ENCODE measurements around the gene MOB3B. TPM values are rescaled to one million over a fixed set of nuclear protein-coding genes. Genes with fewer than 3 reads are reported as not detected.

MOB3B gene
- total RNA-seq, 3 donors from 2014 or later = 12.8 to 19.3 (median 13.1) TPM

- Histone ChIP-seq H3K4me3 (no peak overlapping the region), H3K4me1 (peaks cover 0 to 9% of the 10 kb centered on the region in 2 donors), H3K27me3 (no peaks in the 10 kb centered on the region), H3K36me3 (no peaks in the 10 kb centered on the region), H3K27ac (no peak overlapping the region), H3K9me3 (no peaks in the 10 kb centered on the region)
- no peak for TF ChIP-seq CTCF (IDR thresholded peaks at IDR 0.05)
- TF ChIP-seq POLR2AphosphoS5 (IDR thresholded peaks at IDR 0.05) = no peak
- TF ChIP-seq POLR2A (IDR thresholded peaks at IDR 0.05) = no peak
- intact Hi-C loops (cut with DNase I; ENCODE audit: low total_unique reads) = no loop called here
- DNase-seq (ENCODE audit: low spot score in 2 of 2) = no peak
These were observed 143.8 kb downstream of the MOB3B start for GRCh38 chr9:27385606-27386322.

DNA sequence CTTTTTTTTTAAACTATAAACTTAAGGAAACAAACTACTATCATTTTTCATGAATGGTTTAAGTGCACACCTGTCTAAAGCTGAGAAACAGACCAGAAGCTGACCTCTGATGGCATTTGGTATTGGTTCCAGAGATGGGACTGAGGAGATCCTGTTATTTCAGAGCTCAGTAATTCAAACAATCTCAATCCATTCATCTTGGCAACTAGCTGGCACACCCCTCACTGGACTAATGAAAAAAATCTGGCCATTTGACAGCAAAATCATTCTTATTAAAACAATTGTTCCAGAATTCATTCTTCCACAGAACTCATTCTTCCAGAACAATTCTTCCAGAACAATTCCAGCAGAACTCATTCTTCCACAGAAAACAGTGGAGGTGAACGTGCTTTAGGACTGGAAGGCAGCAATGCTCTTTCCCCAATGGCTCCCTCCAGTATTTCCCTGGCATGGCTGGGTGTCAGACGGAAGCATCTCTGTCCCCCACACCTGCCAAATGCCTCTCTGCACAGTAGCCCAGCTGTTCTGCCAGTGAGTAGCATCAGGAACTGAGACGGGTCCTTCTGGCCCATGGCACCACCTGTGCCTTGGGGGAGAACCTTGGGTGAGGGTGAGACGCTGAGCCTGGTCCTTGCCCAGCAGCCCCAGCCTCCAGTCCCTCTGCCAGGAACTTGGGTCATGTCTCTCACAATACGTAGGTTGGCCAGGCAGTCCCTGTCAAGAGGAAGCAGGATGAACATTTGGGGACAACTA lies 145.2 kb downstream of the MOB3B start:
- DNase-seq (ENCODE audit: low spot score in 2 of 2) = no peak
- Histone ChIP-seq H3K27ac (peak overlapping the region in 1 of 2 donors; percentile 29), H3K27me3 (no peaks in the 10 kb centered on the region), H3K4me1 (peaks cover 0 to 9% of the 10 kb centered on the region in 2 donors), H3K36me3 (no peaks in the 10 kb centered on the region), H3K9me3 (no peaks in the 10 kb centered on the region), H3K4me3 (no peak overlapping the region)
- intact Hi-C loops (cut with DNase I; ENCODE audit: low total_unique reads) = no loop called here
- TF ChIP-seq CTCF (IDR thresholded peaks at IDR 0.05) = no peak
- no peak for TF ChIP-seq POLR2A (IDR thresholded peaks at IDR 0.05)
- no peak for TF ChIP-seq POLR2AphosphoS5 (IDR thresholded peaks at IDR 0.05)

- DNase-seq (ENCODE audit: low spot score in 2 of 2) = no peak
- H3K9me3 ChIP-seq = no peaks in the 10 kb centered on the region
- H3K4me1 ChIP-seq = peaks cover 0 to 9% of the 10 kb centered on the region in 2 donors
- no peak for TF ChIP-seq POLR2A (IDR thresholded peaks at IDR 0.05)
- no peak for TF ChIP-seq CTCF (IDR thresholded peaks at IDR 0.05)
- no peak for TF ChIP-seq POLR2AphosphoS5 (IDR thresholded peaks at IDR 0.05)
- no peak overlapping the region for H3K4me3 ChIP-seq
- intact Hi-C loops (cut with DNase I; ENCODE audit: low total_unique reads) = no loop called here
- no peaks in the 10 kb centered on the region for H3K27me3 ChIP-seq
- no peak overlapping the region for H3K27ac ChIP-seq
- H3K36me3 ChIP-seq = no peaks in the 10 kb centered on the region
These were observed 146.1 kb downstream of the MOB3B start for GRCh38 chr9:27383524-27383923.

GRCh38 chr9:27382975-27383374 lies 146.6 kb downstream of the MOB3B start:
- intact Hi-C loops (cut with DNase I; ENCODE audit: low total_unique reads) = no loop called here
- H3K27ac ChIP-seq = no peak overlapping the region
- no peak for TF ChIP-seq POLR2A (IDR thresholded peaks at IDR 0.05)
- TF ChIP-seq POLR2AphosphoS5 (IDR thresholded peaks at IDR 0.05) = no peak
- TF ChIP-seq CTCF (IDR thresholded peaks at IDR 0.05) = no peak
- no peaks in the 10 kb centered on the region for H3K27me3 ChIP-seq
- no peak for DNase-seq (ENCODE audit: low spot score in 2 of 2)
- H3K4me1 ChIP-seq = peaks cover 0 to 9% of the 10 kb centered on the region in 2 donors
- H3K36me3 ChIP-seq = no peaks in the 10 kb centered on the region
- H3K9me3 ChIP-seq = no peaks in the 10 kb centered on the region
- H3K4me3 ChIP-seq = no peak overlapping the region

DNA sequence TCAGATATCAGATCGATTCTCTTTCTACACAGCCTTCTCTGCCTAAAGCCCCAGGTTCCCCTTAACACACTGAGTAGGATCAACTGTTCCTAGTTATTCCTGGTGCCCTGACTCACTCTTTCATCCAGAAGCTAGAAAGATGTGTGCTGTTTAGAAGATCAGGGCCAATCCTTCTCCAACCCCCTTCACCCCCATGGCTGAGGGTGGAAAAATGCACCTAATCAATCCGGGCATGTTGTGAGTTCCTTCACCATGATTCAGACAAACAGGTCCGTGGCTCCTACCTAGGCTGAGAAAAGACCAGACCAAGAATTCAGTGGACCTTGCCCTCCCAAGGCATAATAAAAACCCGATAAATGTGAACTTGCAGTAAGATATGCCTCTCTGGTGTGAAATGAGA lies 147.3 kb downstream of the MOB3B start:
- Histone ChIP-seq H3K4me3 (no peak overlapping the region), H3K27ac (no peak overlapping the region), H3K36me3 (no peaks in the 10 kb centered on the region), H3K4me1 (peaks cover 0 to 9% of the 10 kb centered on the region in 2 donors), H3K27me3 (no peaks in the 10 kb centered on the region), H3K9me3 (no peaks in the 10 kb centered on the region)
- TF ChIP-seq CTCF (IDR thresholded peaks at IDR 0.05) (no peak), POLR2A (IDR thresholded peaks at IDR 0.05) (no peak), POLR2AphosphoS5 (IDR thresholded peaks at IDR 0.05) (no peak)
- intact Hi-C loops (cut with DNase I; ENCODE audit: low total_unique reads) = no loop called here
- DNase-seq (ENCODE audit: low spot score in 2 of 2) = no peak
